Stimulated activated CD4-positive, alpha-beta T cell treated with anti-CD3 and anti-CD28 coated beads, Interleukin-12 subunit alpha, Interleukin-12 subunit beta, amount 100 ng/mL, for 24 hours (primary cell): Measurements from ENCODE around the gene PHYKPL.

Source experiments
- DNase-seq, 2 experiments: peaks; one replicate each; pipeline ENCODE4 v3.0.0-alpha.2; 2020; ENCODE audit warnings: low read depth in 2 of 2

The PHYKPL gene

DNA sequence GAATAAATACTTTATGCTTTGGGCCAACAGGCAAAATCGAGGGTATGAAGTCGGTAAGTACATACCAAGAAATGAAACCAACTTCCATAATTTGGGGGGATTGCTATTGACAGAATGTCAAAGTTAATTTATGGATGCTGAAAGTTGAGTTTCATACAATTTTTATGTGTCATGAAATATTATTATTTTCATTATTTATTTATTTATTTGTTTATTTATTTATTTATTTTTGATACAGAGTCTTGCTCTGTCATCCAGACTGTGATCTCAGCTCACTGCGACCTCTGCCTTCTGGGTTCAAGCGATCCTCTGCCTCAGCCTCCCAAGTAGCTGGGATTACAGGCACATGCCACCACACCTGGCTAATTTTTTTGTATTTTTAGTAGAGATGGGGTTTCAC, 40.9 kb downstream of the PHYKPL start:
- DNase-seq: no peak

DNA sequence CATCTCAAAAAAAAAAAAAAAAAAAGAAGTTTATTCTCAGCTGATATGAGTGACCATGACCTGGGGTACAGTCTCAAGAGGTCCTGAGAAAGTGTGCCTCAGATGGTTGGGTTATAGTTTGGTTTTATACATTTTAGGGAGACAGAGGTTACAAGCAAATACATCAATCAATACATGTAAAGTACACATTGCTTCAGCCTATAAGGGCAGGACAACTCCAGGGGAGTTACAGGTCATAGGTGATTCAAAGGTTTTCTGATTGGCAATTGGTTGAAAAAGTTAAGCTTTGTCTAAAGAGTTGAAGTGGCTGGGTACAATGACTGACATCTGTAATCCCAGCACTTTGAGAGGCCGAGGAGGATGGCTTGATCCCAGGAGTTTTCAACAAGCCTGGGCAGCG, 43.2 kb downstream of the PHYKPL start:
- no peak for DNase-seq

DNA sequence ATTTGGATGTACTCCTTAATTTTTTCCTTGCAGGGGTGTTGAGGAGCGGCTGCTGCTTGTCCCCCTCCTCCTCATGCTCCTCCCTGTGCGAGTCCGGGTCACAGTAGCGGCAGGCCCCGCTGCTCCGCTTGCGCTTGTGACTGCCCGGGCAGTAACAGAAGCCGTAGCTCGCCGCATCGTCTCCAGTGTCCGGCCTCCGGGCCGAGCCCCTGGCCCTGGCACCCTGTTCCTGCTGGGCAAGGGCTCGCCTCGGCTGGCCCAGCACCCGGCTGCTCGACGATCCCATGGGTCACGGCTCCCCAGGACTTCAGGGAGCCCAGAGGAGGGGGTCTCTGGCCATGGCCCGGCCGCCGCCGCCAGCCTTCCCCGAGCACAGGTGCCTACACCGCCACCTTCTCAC, 45.6 kb downstream of the PHYKPL start, which contains the start of gene GMCL2:
Gene GMCL2 (minus strand): TSS at position 358 of the 400 bp plus-strand sequence. CDS start 72 bp downstream, at position 286.
- no peak for DNase-seq

DNA sequence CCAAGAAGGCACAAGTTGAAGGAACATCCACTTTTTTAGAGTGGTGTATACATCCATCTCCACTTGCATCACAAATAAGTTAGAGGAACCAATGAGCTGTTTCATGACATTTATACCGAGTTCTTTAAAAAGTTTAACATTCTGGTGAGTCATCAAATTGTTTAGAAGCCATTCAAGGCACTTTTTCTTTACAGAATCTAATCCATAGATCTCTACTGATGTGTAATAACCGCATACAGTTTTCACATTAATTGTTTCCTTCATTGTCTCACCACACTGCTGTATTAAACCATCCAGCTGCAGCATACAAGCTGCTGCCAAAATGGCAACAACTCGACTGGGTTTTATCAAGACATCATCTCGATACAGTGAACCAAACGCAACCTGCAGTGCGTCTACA, 46.2 kb downstream of the PHYKPL start:
- no peak for DNase-seq

DNA sequence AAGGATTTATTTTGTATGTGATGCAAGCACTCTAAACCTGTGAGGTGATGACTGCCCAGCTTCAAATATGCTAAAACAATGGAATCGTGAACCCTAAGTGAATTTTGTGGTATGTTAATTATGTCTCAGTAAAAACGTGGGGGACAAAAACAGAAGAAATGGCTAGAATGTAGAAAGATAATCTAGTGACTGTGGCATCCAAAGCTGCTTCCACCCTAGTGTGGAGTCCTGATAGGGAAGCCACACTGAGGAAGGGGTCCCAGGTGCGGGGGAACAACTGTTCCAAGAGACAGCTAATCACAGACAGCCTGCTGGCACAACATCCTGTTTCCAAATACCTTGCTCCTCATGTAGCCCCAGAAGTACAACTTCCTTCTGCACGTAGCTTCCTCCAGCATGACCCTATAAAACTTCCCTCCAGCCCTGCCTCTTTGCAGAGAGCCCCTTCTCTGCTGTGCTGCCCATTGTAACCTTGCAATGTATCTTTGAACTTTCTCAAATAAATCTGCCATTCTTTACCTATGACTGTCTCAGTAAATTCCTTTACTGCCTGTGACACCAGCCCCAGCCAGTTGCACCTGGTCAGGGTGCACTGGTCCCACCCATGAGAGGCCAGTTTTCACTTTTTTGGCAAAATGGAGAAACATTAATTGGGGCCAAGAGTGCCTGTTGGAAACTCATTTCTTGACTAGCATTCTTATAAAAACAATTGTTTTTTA, 50.3 kb downstream of the PHYKPL start:
- no peak for DNase-seq

DNA sequence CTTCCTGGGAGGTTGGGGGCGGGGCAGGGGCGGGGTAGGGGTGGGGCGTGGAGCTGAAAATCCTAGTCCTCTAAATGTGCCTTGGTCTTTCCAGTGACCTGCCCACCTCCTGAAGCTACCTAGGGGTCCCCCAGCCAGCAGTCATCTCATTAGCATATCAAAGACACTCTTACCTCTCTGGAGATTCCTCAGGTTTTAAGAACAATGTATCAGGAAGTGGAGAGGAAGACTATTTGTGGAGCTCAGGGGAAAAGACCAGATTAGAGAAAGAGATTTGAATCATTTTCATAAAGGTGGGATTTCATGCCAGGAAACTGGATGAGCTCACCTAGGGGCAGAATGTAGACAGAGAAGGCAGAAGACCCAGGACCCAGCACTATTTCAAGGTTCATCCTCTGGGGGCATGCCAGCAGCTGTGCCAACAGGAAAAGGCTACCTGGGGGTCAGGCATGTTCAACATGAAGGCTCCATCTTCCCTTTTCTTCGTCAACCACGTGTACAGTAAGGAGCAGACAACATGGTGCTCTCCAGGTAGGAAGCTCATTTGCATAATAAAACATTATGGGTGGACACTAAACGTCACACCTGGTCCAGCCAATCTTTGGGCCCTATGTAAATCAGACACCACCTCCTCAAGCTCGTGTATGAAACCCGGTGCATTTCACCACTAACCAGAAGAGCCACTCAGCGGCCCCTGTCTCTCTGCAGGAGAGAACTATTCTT, 52.3 kb downstream of the PHYKPL start:
- no peak for DNase-seq

DNA sequence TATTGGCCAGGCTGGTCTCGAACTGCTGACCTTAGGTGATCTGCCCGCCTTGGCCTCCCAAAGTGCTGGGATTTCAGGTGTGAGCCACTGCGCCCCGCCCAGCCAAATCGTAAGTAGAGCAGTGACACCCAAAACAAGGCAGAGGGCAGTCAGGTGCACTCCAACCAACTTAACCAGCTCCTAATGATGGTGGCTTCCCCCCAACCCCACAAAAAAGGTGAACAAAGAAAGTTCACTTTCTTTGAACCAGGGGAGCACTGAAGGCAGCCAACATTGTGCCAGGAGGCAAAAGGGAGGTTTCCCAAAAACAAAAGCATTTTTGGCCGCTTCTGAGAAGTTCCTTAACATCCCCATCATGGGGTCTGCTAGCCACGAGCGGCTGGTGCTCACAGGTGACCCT, 55.0 kb downstream of the PHYKPL start:
- DNase-seq: no peak

DNA sequence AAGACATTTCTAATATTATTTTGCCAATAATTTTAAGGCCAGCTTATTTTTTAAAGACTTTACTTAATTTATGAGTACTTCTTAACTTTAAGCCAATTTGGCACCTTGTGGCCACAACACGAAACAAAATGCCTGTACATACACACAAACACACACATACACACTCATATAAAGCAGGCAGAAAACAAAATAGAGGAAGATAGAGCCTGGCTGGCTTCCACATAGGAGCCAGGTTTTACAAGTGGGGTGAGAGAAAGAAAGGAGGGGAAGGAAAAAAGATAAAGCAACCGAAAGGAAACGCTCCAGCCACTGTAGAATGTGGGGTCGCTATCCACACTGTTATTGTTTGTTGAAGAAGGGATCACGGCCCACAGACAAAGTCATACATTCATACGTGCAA, 55.8 kb downstream of the PHYKPL start:
- no peak for DNase-seq

DNA sequence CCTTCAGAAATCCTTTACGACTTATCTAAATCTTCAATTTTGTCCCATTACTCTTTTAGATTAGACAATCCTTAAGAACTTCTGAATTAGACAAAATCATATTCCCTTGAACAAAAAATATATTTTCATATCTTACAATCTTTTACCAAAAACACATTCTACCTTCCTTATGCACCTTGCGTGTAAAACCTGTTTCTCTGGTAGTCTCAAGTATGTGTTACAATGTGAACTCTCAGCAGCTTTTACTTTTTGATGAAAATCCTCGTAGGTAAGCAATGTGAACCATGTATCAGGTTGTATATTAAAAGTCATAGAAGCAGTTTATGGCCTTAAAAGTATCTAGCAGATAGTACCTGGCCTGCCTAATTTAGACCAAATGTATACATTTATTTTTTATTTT, 58.1 kb downstream of the PHYKPL start:
- DNase-seq: no peak

DNA sequence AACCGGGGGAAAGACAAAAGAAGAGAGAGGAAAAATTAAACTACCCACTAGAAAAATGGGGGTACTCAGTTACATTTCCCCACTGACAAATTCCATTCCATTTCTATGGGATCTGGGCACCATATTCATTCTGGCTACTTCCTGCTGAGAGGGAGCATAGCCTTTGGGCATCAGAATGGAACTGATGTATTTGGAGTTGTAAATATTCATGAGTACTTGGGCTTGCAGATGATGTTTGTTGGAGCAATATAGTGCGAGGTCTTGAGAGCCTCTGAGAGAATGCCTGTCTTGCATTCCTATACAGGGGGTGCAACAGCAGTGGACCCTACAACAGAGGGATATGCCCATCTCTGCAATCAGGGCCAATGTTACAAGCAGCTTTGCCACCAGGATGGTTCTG, 62.1 kb downstream of the PHYKPL start:
- no peak for DNase-seq

DNA sequence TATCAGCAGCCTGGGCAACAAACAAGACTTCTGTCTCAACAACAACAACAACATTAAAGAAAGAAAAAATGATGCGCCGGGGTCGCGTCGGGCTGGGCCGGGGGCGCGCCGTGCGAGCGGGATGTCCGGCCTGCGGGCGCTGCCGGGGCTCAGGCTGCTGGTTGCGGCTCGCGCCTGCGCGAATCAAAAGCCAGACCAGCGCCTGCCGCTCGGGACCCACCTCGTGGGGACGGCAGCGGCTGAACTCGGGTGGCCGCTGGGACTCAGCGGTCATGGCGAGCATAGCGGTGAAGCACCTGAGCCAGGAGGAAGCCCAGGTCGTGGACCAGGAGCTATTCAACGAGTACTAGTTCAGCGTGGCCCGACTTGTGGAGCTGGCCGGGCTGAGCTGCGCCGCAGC, 67.0 kb downstream of the PHYKPL start:
- no peak for DNase-seq

DNA sequence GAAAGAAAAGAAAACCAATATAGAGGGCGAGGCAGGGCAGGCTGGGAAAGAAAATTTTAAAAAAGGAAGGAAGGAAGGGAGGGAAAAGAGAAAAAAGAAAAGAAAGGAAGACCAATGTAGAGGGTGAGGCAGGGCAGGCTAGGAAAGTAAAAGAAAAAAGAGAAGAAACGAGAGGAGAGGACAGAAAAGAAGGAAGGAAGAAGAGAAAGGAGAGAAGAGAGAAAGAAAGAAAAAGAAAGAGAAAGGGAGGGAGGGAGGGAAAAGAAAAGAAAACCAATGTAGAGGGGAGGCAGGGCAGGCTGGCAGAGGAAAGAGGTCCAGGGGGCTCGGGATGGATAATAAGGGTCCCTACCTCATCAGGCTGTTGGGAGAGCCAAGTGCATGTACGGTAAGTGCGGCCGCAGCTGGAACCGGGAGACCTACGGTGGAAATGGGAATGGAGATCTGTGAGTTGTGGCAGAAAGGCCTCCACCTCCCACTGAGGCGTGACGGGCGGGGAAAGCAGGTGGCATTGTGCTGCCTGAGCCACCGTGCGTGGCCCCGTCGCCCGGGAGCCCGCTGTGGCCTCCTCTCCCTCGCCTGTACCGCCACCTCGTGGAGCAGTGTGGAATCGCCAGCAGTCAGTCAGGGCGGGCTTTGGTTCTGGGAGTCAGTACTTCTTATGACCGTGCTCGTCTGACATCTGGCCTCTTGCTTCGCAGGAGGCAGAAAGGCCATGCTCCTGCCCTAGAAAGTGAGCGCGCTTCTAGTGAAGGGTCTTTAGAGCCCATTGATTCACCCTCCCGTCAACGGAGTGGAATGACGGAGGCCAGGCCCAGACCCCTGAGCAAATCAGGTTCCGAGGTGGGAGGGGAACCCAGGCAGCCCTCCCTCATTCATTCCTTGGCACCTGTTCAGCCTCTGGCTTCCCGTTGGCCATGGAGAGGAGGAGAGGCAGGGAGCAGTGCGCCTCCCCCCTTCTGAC, 68.5 kb downstream of the PHYKPL start:
- DNase-seq: peak; percentile 86 to 93

DNA sequence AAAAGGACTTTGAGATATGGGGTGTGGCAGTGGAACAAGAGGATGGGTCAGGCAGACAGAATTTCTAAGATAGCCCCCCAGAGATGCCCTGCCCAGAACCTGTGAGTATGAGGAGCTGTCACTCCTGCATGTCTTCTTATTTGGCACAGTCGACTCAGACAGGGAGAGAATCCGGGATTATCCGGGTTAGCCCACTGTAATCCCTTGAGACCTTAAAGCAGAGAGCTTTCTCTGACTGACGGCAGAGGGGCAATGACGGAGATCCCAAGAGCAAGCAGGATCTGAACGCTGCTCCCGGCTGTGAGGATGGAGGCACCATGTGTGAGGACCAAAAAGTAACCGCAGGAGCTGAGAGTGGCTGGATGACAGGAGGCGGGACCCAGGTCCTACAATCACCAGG, 70.1 kb downstream of the PHYKPL start:
- DNase-seq: no peak

DNA sequence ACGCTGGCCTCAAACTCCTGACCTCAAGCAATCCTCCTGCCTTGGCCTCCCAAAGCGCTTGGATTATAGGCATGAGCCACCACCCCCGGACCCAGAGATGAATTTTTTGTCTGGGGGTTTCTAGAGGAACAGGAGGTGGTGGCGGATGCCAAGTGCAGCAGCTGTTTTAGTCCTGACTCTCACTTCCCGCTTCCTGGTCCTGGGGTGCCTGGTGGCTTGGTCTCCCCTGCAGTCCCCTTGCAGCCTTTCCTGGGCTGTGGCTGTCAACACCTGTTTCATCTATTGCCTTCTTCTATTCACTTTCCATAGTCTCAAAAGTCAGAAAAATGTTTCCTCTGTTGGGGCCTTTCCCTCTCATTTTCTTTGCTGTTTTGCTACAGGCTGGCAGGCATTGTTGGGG, 72.4 kb downstream of the PHYKPL start:
- no peak for DNase-seq
